Lung (tissue), 16 donors: ENCODE measurements around the gene TLK2. TPM values are rescaled to one million over a fixed set of nuclear protein-coding genes. Genes with fewer than 3 reads are reported as not detected.
A peak's percentile ranks its signal among the peaks of the same experiment; 100 is the strongest.
"Not testable (repeated sequence)": the region's sequence is repeated elsewhere in the genome, so short reads cannot be mapped to it uniquely, and the experiment has no call there.

Experiments used
- ATAC-seq: fragments of 200-7000 bp; cut with Tn5 transposase; one replicate; pipeline ENCODE4 v1.9.1; 2020; ENCODE audit warnings: moderate number of reproducible peaks; ENCODE audit not compliant: insufficient read depth, low FRiP score
- DNase-seq, 3 donors: peaks; one replicate each; pipeline ENCODE4 v3.0.0-alpha.2; 2013 to 2017
- H3K27ac ChIP-seq, 2 donors: one replicate each; pipeline ENCODE4 v1.5.1; 2013; ENCODE audit warnings: mild to moderate bottlenecking in 2 of 2, moderate library complexity in 2 of 2, control low read depth in 1 of 2, inconsistent platforms in 1 of 2, low read depth in 1 of 2, low read length in 1 of 2
- H3K27me3 ChIP-seq, 3 donors: one replicate each; pipeline ENCODE4 v1.5.1; 2013; ENCODE audit warnings: low read length in 2 of 3; ENCODE audit not compliant: control insufficient read depth in 3 of 3, insufficient read depth in 3 of 3
- H3K36me3 ChIP-seq, 4 donors: one replicate each; pipeline ENCODE4 v1.5.1; 2013; ENCODE audit warnings: low read length in 4 of 4, mild to moderate bottlenecking in 1 of 4, moderate library complexity in 1 of 4; ENCODE audit not compliant: control insufficient read depth in 4 of 4, insufficient read depth in 4 of 4
- H3K4me1 ChIP-seq, 5 donors: one replicate each; pipeline ENCODE4 v1.5.1; 2013; ENCODE audit warnings: low read length in 5 of 5, mild to moderate bottlenecking in 2 of 5, moderate library complexity in 1 of 5; ENCODE audit not compliant: control insufficient read depth in 5 of 5, insufficient read depth in 5 of 5
- H3K4me3 ChIP-seq: one replicate; pipeline ENCODE4 v1.5.1; 2013; ENCODE audit warnings: mild to moderate bottlenecking, control low read depth, moderate library complexity
- H3K9ac ChIP-seq, 2 donors: one replicate each; pipeline ENCODE4 v1.5.1; 2013; ENCODE audit warnings: low read length in 2 of 2, control low read depth in 1 of 2; ENCODE audit not compliant: insufficient read depth in 1 of 2
- H3K9me3 ChIP-seq, 4 donors: one replicate each; pipeline ENCODE4 v1.5.1; 2013; ENCODE audit warnings: low read length in 3 of 4, mild to moderate bottlenecking in 1 of 4, moderate library complexity in 1 of 4; ENCODE audit not compliant: control insufficient read depth in 4 of 4, insufficient read depth in 3 of 4
- WGBS, 2 donors: extraction: QIAGEN DNeasy Blood & Tissue Kit; methylation state at CpG; one replicate each; pipeline ENCODE4 v1.1.7; 2013; 5-methylcytosine and 5-hydroxymethylcytosine counted together
- long read RNA-seq, 5 donors: transcript quantifications; one replicate each; lab custom pipeline, GENCODE V29; 2026
- polyA plus RNA-seq, 2 donors: library from polyadenylated mRNA; stranded (reverse); fragments of 200-250 nt; gene quantifications; one replicate each; pipeline ENCODE4 v1.2.1, GENCODE V29; 2013
- total RNA-seq, 2 donors: library from RNA; depleted of rRNA in 1 of 2; stranded (reverse); fragments of >200 nt in 1 of 2; gene quantifications; one replicate each; pipeline ENCODE4 v1.2.1, GENCODE V29; 2014 to 2021
- TF ChIP-seq, protein P1 (sequence below): IDR thresholded peaks from 2 replicates; pipeline ENCODE4 v1.5.1; 2012; ENCODE audit warnings: mild to moderate bottlenecking; ENCODE audit errors: control extremely low read depth, extremely low read depth
- donor health status: control.
- donor health status: control.
- donor health status: Bipolar disorder and iron deficiency.
- donor health status: healthy.
- donor health status: DM: yes; HTN: yes; CAD: no.

The TLK2 gene
- 10 to 100 TPM; 31.0 to 87.7 TPM for total RNA-seq
- 10 to 100 TPM; 11.6 to 20.9 TPM for polyA plus RNA-seq
- long read RNA-seq, donor 1, transcript TLK2-208 (1 exons, 3,536 nt), result major isoform, 10 of 12 reads
- long read RNA-seq, donor 1, partial matches to known transcripts, result 0 of 12 reads
- long read RNA-seq, donor 1, other reads (novel, unspliced or antisense), result 0 of 12 reads
- long read RNA-seq, donor 2, partial matches to known transcripts, result 0 of 3 reads
- long read RNA-seq, donor 2, other reads (novel, unspliced or antisense), result 0 of 3 reads
- long read RNA-seq, donor 3, transcript TLK2-208 (1 exons, 3,536 nt), result major isoform, 6 of 7 reads
- long read RNA-seq, donor 3, partial matches to known transcripts, result 0 of 7 reads
- long read RNA-seq, donor 3, other reads (novel, unspliced or antisense), result 0 of 7 reads
- long read RNA-seq, donor 4, transcript TLK2-208 (1 exons, 3,536 nt), result major isoform, 9 of 9 reads
- long read RNA-seq, donor 4, partial matches to known transcripts, result 0 of 9 reads
- long read RNA-seq, donor 4, other reads (novel, unspliced or antisense), result 0 of 9 reads
- long read RNA-seq, donor 5, transcript TLK2-208 (1 exons, 3,536 nt), result major isoform, 13 of 17 reads
- long read RNA-seq, donor 5, partial matches to known transcripts, result 0 of 17 reads
- long read RNA-seq, donor 5, other reads (novel, unspliced or antisense), result 0 of 17 reads

DNA sequence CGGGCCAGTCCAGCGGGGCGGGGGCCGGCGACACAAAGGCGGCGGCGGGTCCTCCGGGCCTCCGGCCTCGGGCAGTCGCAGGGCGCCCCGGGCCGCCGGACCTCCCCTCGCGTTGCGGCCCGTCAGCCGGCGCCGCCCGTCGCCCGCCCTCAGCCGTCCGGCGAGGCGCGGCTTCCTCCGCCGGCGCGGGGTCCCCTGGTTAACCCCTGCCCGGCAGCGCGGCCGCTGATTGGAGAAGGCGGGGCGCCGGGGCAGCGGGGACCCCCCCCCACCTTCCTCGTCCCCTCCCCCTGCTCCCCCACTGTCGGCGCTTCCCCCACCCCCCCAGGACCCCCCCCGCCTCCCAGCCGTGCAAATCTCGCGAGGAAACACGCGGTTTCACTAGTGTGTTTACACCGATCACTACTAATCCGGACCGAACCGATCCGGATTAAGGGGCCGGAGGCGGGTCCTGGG lies at the start of gene TLK2:
TLK2 (plus strand) TSS at position 402 of the 456 bp plus-strand sequence. CDS start 2,301 bp downstream, outside the sequence.
- ATAC-seq (peak; percentile 80), DNase-seq (peak; percentile 86 to 94 (median 91))
- H3K27me3 ChIP-seq, result no peaks in the 10 kb centered on the region
- H3K27ac ChIP-seq, result peak within 1 kb of the TSS; percentile 93 to 98
- peaks cover 0 to 4% (median 2%) of the 10 kb centered on the region in 4 donors for H3K36me3 ChIP-seq
- no peaks in the 10 kb centered on the region for H3K9me3 ChIP-seq
- peak within 1 kb of the TSS; percentile 77 for H3K4me3 ChIP-seq
- TF ChIP-seq, protein P1, sequence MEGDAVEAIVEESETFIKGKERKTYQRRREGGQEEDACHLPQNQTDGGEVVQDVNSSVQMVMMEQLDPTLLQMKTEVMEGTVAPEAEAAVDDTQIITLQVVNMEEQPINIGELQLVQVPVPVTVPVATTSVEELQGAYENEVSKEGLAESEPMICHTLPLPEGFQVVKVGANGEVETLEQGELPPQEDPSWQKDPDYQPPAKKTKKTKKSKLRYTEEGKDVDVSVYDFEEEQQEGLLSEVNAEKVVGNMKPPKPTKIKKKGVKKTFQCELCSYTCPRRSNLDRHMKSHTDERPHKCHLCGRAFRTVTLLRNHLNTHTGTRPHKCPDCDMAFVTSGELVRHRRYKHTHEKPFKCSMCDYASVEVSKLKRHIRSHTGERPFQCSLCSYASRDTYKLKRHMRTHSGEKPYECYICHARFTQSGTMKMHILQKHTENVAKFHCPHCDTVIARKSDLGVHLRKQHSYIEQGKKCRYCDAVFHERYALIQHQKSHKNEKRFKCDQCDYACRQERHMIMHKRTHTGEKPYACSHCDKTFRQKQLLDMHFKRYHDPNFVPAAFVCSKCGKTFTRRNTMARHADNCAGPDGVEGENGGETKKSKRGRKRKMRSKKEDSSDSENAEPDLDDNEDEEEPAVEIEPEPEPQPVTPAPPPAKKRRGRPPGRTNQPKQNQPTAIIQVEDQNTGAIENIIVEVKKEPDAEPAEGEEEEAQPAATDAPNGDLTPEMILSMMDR, result no peak
- peak within 1 kb of the TSS; percentile 25 to 82 for H3K9ac ChIP-seq
- 0 to 2% methylated on average over 22 to 59 of the region's 59 CpGs for WGBS, 2 donors
- peaks cover 0 to 6% (median 0%) of the 10 kb centered on the region in 5 donors for H3K4me1 ChIP-seq

DNA sequence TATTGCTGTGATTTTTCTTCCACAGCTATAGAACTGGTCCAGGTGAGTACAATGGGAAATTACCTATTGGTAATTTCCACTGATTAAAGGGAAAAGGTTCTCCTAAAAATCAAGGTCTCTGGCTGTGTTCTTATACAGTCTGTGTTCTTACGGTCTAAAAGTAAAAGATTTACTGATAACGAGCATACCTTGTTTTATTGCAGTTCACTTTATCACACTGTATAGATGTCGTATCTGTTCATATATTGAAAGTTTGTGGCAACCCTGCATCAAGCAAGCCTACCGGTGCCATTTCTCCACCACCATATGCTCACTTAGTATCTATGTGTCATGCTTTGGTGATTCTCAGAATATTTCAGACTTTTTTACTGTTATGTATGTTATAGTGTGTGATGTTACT lies 43.4 kb upstream of the TLK2 start:
- not testable (repeated sequence) for H3K4me3 ChIP-seq, DNase-seq, H3K27ac ChIP-seq, H3K9ac ChIP-seq, ATAC-seq, H3K27me3 ChIP-seq, H3K4me1 ChIP-seq, H3K36me3 ChIP-seq, H3K9me3 ChIP-seq
- 97 to 98% methylated on average over 4 of the region's 4 CpGs for WGBS, 2 donors

DNA sequence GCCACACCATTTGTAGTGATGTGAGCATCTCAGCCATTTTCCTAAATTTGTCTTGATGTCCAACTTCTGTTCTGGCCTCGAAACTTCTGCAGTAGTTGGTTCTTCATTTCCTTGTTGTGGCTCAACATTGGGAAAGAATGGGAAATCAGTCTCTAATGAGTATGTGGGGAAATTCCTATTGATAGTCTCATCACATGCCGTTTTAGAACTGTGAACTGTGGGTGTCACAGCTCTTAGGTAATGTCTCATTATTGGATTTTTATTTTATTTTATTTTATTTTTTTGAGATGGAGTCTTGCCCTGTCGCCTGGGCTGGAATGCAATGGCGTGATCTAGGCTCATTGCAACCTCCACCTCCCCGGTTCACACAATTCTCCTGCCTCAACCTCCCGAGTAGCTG lies 37.4 kb upstream of the TLK2 start:
- H3K4me1 ChIP-seq, H3K9ac ChIP-seq, ATAC-seq, H3K27ac ChIP-seq, H3K4me3 ChIP-seq, H3K9me3 ChIP-seq, H3K27me3 ChIP-seq, DNase-seq: not testable (repeated sequence)
- 90 to 94% methylated on average over 6 of the region's 6 CpGs for WGBS, 2 donors
- peaks cover 0 to 15% (median 12%) of the 10 kb centered on the region in 4 donors for H3K36me3 ChIP-seq

DNA sequence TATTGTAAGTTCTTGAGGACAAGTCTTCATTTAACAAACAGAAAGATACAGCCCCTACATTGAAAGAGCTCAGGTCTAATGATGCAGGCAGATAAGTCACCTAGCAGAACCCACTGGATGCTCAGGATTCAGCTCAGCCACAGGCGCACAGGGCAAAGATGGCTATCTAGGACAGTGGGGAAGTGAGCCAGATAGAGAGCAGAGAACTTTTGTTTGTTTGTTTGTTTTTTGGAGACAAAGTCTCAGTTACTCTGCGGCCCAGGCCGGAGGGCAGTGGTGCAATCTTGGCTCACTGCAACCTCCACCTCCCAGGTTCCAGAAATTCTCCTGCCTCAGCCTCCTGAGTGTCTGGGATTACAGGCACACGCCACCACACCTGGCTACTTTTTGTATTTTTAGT lies 34.6 kb upstream of the TLK2 start:
- Histone ChIP-seq H3K4me1 (no peaks in the 10 kb centered on the region), H3K27me3 (no peaks in the 10 kb centered on the region), H3K27ac (no peak overlapping the region), H3K9ac (no peak overlapping the region), H3K9me3 (no peaks in the 10 kb centered on the region), H3K4me3 (no peak overlapping the region), H3K36me3 (peaks cover 0 to 31% (median 21%) of the 10 kb centered on the region in 4 donors)
- TF ChIP-seq, protein P1, result no peak
- no peak for ATAC-seq
- no peak for DNase-seq
- 97 to 100% methylated on average over 4 of the region's 4 CpGs for WGBS, 2 donors

DNA sequence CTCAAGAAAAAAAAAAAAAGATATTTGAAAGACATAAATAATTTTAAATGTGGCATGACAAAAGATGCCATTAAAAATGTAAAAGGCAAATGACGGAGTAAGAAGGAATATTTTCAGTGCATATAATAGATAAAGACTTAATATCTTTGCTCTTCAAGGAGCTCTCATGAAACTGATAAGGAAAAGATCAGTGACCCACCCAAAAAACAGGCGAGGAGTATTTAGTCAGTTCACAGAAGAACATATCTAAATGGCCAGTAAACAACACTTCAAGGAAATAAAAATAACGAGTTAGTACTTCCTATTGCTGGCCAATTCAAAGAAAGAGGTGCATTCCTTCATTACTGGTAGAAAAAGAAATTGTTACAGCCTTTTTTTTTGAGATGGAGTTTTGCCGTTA lies 32.8 kb upstream of the TLK2 start:
- H3K27ac ChIP-seq, DNase-seq, H3K9me3 ChIP-seq: not testable (repeated sequence)

DNA sequence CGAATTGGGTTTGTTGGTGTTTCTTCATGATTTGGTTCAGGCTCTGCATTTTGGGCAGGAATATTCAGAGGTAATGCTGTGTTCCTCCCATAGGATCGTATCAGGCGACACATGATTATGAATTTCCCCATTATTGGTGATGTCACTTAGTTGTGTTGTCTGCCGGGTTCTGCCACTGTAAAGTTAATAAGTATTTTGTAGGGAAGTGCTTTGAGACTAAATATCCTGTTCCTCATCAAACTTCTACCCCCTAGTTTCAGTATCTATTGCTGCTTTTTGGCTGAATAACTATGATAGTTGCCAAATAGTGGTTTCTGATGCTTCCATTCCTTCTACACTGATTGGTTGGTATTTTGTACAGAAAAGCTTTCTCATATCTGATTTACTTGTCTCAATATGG lies 26.4 kb upstream of the TLK2 start:
- not testable (repeated sequence) for DNase-seq, H3K4me1 ChIP-seq, H3K27me3 ChIP-seq, H3K4me3 ChIP-seq, H3K27ac ChIP-seq, H3K9ac ChIP-seq, ATAC-seq, H3K9me3 ChIP-seq
- peaks cover 0 to 11% (median 6%) of the 10 kb centered on the region in 4 donors for H3K36me3 ChIP-seq
- WGBS, 2 donors, result 70 to 85% methylated on average over 4 of the region's 4 CpGs

More for the DNA sequence above, 32.8 kb upstream of the TLK2 start:
- ATAC-seq, H3K4me3 ChIP-seq, H3K27me3 ChIP-seq, H3K9ac ChIP-seq, H3K4me1 ChIP-seq: not testable (repeated sequence)
- WGBS, 2 donors, result 90 to 97% methylated on average over 4 of the region's 4 CpGs
- H3K36me3 ChIP-seq, result peaks cover 0 to 27% (median 18%) of the 10 kb centered on the region in 4 donors
